ENCODE measurements around the gene TIMP2.
"Not testable (repeated sequence)": the region's sequence is repeated elsewhere in the genome, so short reads cannot be mapped to it uniquely, and the experiment has no call there.

The TIMP2 gene

DNA sequence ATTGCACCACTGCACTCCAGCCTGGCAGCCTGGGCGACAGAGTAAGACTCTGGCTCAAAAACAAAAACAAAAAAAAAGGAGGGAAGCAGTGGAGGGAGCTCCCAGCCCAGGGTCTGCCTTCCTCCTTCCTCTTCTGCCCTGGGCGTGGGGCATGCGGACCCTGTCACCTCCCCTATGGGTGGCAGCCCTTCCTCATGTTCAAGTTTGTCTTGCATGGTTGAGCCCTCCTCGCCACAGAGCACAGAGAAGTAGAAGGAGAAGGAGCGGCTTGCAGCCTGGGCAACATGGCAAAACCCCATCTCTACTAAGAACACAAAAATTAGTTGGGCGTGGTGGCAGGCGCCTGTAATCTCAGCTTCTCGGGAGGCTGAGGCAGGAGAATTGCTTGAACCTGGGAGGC is 21.4 kb upstream of the TIMP2 start:
- no peak overlapping the region for H3K4me3 ChIP-seq (replicated peaks; ENCODE audit: low read depth, low read length)
- H3K27me3 ChIP-seq (replicated peaks; ENCODE audit: control insufficient read depth, insufficient read depth, low read length): peaks cover under 1% of the 10 kb centered on the region; the same call in 1 of the 2 replicates
- DNase-seq (ENCODE audit: extremely low read depth, insufficient read length): no peak
- H3K36me3 ChIP-seq (ENCODE audit: control insufficient read depth, insufficient read depth, low read length): no peaks in the 10 kb centered on the region
- TF ChIP-seq, protein P1, sequence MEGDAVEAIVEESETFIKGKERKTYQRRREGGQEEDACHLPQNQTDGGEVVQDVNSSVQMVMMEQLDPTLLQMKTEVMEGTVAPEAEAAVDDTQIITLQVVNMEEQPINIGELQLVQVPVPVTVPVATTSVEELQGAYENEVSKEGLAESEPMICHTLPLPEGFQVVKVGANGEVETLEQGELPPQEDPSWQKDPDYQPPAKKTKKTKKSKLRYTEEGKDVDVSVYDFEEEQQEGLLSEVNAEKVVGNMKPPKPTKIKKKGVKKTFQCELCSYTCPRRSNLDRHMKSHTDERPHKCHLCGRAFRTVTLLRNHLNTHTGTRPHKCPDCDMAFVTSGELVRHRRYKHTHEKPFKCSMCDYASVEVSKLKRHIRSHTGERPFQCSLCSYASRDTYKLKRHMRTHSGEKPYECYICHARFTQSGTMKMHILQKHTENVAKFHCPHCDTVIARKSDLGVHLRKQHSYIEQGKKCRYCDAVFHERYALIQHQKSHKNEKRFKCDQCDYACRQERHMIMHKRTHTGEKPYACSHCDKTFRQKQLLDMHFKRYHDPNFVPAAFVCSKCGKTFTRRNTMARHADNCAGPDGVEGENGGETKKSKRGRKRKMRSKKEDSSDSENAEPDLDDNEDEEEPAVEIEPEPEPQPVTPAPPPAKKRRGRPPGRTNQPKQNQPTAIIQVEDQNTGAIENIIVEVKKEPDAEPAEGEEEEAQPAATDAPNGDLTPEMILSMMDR (IDR thresholded peaks at IDR 0.05; ENCODE audit: insufficient read depth, low read length, poor library complexity, severe bottlenecking): no peak

- H3K27me3 ChIP-seq (replicated peaks; ENCODE audit: control insufficient read depth, insufficient read depth, low read length): no peaks in the 10 kb centered on the region; the same call in 1 of the 2 replicates
- H3K4me3 ChIP-seq (replicated peaks; ENCODE audit: low read depth, low read length): no peak overlapping the region
- TF ChIP-seq, protein P1 (IDR thresholded peaks at IDR 0.05; ENCODE audit: insufficient read depth, low read length, poor library complexity, severe bottlenecking): no peak
- DNase-seq (ENCODE audit: extremely low read depth, insufficient read length): no peak
- H3K36me3 ChIP-seq (ENCODE audit: control insufficient read depth, insufficient read depth, low read length): no peaks in the 10 kb centered on the region
Measured at GRCh38 chr17:78946131-78946530, 20.9 kb upstream of the TIMP2 start.

- not testable (repeated sequence) for H3K4me3 ChIP-seq (replicated peaks; ENCODE audit: low read depth, low read length); H3K27me3 ChIP-seq (replicated peaks; ENCODE audit: control insufficient read depth, insufficient read depth, low read length); DNase-seq (ENCODE audit: extremely low read depth, insufficient read length); H3K36me3 ChIP-seq (ENCODE audit: control insufficient read depth, insufficient read depth, low read length)
Measured at GRCh38 chr17:78945455-78945854, 20.3 kb upstream of the TIMP2 start.

DNA sequence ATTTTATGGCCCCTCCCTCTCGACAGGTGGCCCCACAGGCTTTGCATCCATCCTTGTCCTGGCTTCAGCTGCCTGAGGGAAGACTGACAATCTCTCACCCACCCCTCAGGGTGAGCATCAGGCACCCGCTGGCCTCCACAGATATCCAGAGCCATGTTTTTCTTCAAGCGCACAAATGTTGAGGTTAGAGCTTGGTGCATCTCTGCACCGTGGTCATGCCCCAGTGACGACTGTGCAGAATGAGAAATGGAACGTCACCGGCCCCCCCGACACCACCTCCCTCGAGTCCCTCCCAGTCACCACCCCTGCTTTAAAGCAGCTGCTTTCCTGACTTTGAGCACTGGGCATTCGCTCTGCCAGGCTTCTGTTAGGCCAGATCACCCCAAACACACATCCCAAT is 19.8 kb upstream of the TIMP2 start:
- no peak overlapping the region for H3K4me3 ChIP-seq (replicated peaks; ENCODE audit: low read depth, low read length)
- no peak for DNase-seq (ENCODE audit: extremely low read depth, insufficient read length)
- no peaks in the 10 kb centered on the region for H3K36me3 ChIP-seq (ENCODE audit: control insufficient read depth, insufficient read depth, low read length)
- TF ChIP-seq, protein P1 (IDR thresholded peaks at IDR 0.05; ENCODE audit: insufficient read depth, low read length, poor library complexity, severe bottlenecking): no peak
- no peaks in the 10 kb centered on the region; the same call in 1 of the 2 replicates for H3K27me3 ChIP-seq (replicated peaks; ENCODE audit: control insufficient read depth, insufficient read depth, low read length)

DNA sequence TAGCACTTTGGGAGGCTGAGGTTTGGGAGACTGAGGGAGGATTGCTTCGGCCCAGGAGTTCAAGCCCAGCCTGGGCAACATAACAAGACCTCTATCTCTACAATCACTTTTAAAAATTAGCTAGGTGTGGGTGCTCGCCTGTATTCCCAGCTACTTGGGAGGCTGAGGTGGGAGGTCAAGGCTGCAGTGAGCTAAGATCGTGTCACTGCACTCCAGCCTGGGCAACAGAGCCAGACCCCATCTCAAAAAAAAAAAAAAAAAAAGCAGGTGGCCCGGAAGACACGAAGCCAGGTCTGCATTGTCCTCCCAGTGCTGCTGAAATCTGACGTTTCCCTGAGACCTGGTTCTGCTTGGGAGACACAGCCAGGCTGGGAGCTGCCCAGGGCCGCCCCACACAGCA is 18.8 kb upstream of the TIMP2 start:
- Histone ChIP-seq H3K36me3 (ENCODE audit: control insufficient read depth, insufficient read depth, low read length) (no peaks in the 10 kb centered on the region), H3K4me3 (replicated peaks; ENCODE audit: low read depth, low read length) (no peak overlapping the region), H3K27me3 (replicated peaks; ENCODE audit: control insufficient read depth, insufficient read depth, low read length) (no peaks in the 10 kb centered on the region; the same call in 1 of the 2 replicates)
- no peak for DNase-seq (ENCODE audit: extremely low read depth, insufficient read length)
- TF ChIP-seq, protein P1 (IDR thresholded peaks at IDR 0.05; ENCODE audit: insufficient read depth, low read length, poor library complexity, severe bottlenecking): no peak

DNA sequence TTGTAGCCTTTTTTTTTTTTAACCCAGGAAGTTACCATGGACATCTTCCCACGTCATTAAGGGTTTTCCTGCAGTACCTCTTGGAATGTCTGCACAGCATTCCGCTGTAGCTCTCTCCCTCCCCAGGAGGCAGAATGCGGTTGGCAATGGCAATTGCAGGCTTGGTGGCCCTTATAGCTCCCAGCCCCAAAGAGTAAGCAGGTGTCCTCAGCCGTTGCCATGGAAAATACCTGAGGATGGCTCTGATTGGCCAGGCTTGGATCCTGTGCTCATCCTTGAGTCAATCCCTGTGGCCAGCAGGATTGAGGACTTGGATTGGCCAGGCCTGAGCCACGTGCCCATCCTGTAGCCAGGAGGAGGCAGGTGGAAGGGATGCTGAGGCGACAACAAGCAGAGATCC is 15.5 kb upstream of the TIMP2 start:
- Histone ChIP-seq H3K4me3 (replicated peaks; ENCODE audit: low read depth, low read length) (no peak overlapping the region), H3K27me3 (replicated peaks; ENCODE audit: control insufficient read depth, insufficient read depth, low read length) (no peaks in the 10 kb centered on the region; the same call in 1 of the 2 replicates), H3K36me3 (ENCODE audit: control insufficient read depth, insufficient read depth, low read length) (no peaks in the 10 kb centered on the region)
- TF ChIP-seq, protein P1 (IDR thresholded peaks at IDR 0.05; ENCODE audit: insufficient read depth, low read length, poor library complexity, severe bottlenecking): no peak
- no peak for DNase-seq (ENCODE audit: extremely low read depth, insufficient read length)

All from GM06990 (cell line).